Adrenal gland (tissue), 12 donors: ENCODE data around the gene KLF13. TPM values are rescaled to one million over a fixed set of nuclear protein-coding genes. Genes with fewer than 3 reads are reported as not detected.

Source experiments
- DNase-seq, 7 donors: peaks; one replicate each; pipeline ENCODE4 v3.0.0-alpha.2; 2019 to 2020
- H3K27ac ChIP-seq, 5 donors: fragments of 200-600 bp; sonication (generic) in 4 of 5; 1 replicate in 3 of 5; 2 replicates in 2 of 5; pipeline versions ENCODE4 v1.5.1 to v1.8.0; 2016 to 2020; ENCODE audit warnings: mild to moderate bottlenecking in 1 of 5
- H3K27me3 ChIP-seq: fragments of 200-600 bp; 2 replicates; pipeline ENCODE4 v1.8.0; 2021
- H3K36me3 ChIP-seq, 2 donors: fragments of 200-600 bp; replicated peaks in 1 of 2; 1 replicate in 1 of 2; 2 replicates in 1 of 2; pipeline versions ENCODE4 v1.5.1 to v1.8.0; 2018 to 2022
- H3K4me1 ChIP-seq, 2 donors: fragments of 200-600 bp; replicated peaks in 1 of 2; 1 replicate in 1 of 2; 2 replicates in 1 of 2; pipeline versions ENCODE4 v1.5.1 to v1.8.0; 2018 to 2021
- H3K4me3 ChIP-seq, 4 donors: fragments of 200-600 bp; sonication (generic) in 3 of 4; one replicate each; pipeline ENCODE4 v1.5.1; 2016 to 2018
- H3K9me3 ChIP-seq, 3 donors: fragments of 200-600 bp; sonication (generic) in 1 of 3; replicated peaks in 1 of 3; 1 replicate in 2 of 3; 2 replicates in 1 of 3; pipeline versions ENCODE4 v1.5.1 to v1.8.0; 2016 to 2021
- CTCF ChIP-seq, 6 experiments: fragments of 450-650 bp in 4 of 6; fragments of 200-600 bp in 2 of 6; sonication (generic) in 1 of 6; IDR thresholded peaks; 1 replicate in 5 of 6; 2 replicates in 1 of 6; pipeline versions ENCODE4 v1.5.1 to v1.8.0; 2016 to 2021; ENCODE audit warnings: antibody characterized with exemption in 6 of 6, mild to moderate bottlenecking in 2 of 6, moderate library complexity in 1 of 6
- POLR2A ChIP-seq, 2 donors: fragments of 450-650 bp; IDR thresholded peaks; one replicate each; pipeline ENCODE4 v1.6.1; 2017; ENCODE audit warnings: antibody characterized with exemption in 2 of 2, mild to moderate bottlenecking in 2 of 2, moderate library complexity in 1 of 2
- WGBS, 4 donors: extraction: QIAGEN DNeasy Blood & Tissue Kit in 2 of 4; methylation state at CpG; one replicate each; pipeline versions ENCODE4 v1.1.5 to v1.1.7; 2013 to 2017; 5-methylcytosine and 5-hydroxymethylcytosine counted together
- intact Hi-C, 2 donors: fragments of 100-400 bp; cut with DNase I; formaldehyde crosslinking; loops; one replicate each; pipeline versions ENCODE4 v1.14.1 to v1.15.0; 2022 to 2023
- polyA plus RNA-seq, 3 donors: library from polyadenylated mRNA; stranded (reverse); fragments of 200-250 nt in 2 of 3; fragments of 350-450 nt in 1 of 3; fragmentation: Illumina TruSeq in 1 of 3; extraction: RNeasy Lipid Tissue Mini Kit (QIAGEN cat#74804) in 1 of 3; gene quantifications; one replicate each; pipeline ENCODE4 v1.2.3, GENCODE V29; 2013 to 2014
- total RNA-seq, 9 donors: library from RNA; depleted of rRNA in 4 of 9; stranded (reverse); fragments of >200 nt in 4 of 9; fragments of 120-200 nt in 1 of 9; fragmentation: NEBNext Ultra II Directional in 1 of 9; extraction: Animal tissue kit (Norgen Biotek cat#: 25700) in 1 of 9; gene quantifications; one replicate each; pipeline versions ENCODE4 v1.1.0 to v1.2.4, GENCODE V29; 2013 to 2023
- donor health status: healthy with polysubstance abuse.
- donor health status: Bipolar disorder and iron deficiency.
- donor health status: DM: yes; HTN: yes; CAD: no.
- donor health status: DM: no; HTN: no; CAD: no.
- donor health status: DM: no; HTN: no; CAD: no.
- donor health status: DM: yes; HTN: yes; CAD: no.

KLF13 gene
- total and polyA plus RNA-seq, 12 donors, result 8.4 to 65.9 (median 31.9) TPM

GRCh38 chr15:31364301-31365031 is 37.8 kb downstream of the KLF13 start:
- intact Hi-C loops, result loop anchor here (10.0 kb wide), 2 partner anchors 70 to 120 kb away; no protein-coding TSS in a partner anchor
- no peak overlapping the region for H3K4me3 ChIP-seq
- no peaks in the 10 kb centered on the region for H3K36me3 ChIP-seq
- H3K27ac ChIP-seq, result peak overlapping the region in 4 of 5 donors; percentile 67 to 95 (median 88)
- DNase-seq, result peak in 1 of 7 donors; percentile 80
- H3K27me3 ChIP-seq, result no peaks in the 10 kb centered on the region
- WGBS, 4 donors, result 73 to 87% (median 80%) methylated on average over 7 to 10 of the region's 10 CpGs
- TF ChIP-seq POLR2A (IDR thresholded peaks at IDR 0.05), result no peak
- TF ChIP-seq CTCF (IDR thresholded peaks at IDR 0.05), result no peak
- peaks cover 32 to 93% of the 10 kb centered on the region in 2 donors for H3K4me1 ChIP-seq
- H3K9me3 ChIP-seq, result no peaks in the 10 kb centered on the region

- H3K4me3 ChIP-seq, result no peak overlapping the region
- peak overlapping the region; percentile 67 to 95 (median 86) for H3K27ac ChIP-seq
- DNase-seq, result no peak
- H3K4me1 ChIP-seq, result peaks cover 29 to 87% of the 10 kb centered on the region in 2 donors
- intact Hi-C loops, result loop anchor here (10.0 kb wide), 2 partner anchors 70 to 120 kb away; no protein-coding TSS in a partner anchor
- no peaks in the 10 kb centered on the region for H3K36me3 ChIP-seq
- no peaks in the 10 kb centered on the region for H3K9me3 ChIP-seq
- WGBS, 4 donors, result 70 to 82% (median 74%) methylated on average over 3 to 10 of the region's 10 CpGs
- TF ChIP-seq CTCF (IDR thresholded peaks at IDR 0.05) (no peak), POLR2A (IDR thresholded peaks at IDR 0.05) (no peak)
- H3K27me3 ChIP-seq, result no peaks in the 10 kb centered on the region
Observed at GRCh38 chr15:31365032-31365654, 38.5 kb downstream of the KLF13 start.

DNA sequence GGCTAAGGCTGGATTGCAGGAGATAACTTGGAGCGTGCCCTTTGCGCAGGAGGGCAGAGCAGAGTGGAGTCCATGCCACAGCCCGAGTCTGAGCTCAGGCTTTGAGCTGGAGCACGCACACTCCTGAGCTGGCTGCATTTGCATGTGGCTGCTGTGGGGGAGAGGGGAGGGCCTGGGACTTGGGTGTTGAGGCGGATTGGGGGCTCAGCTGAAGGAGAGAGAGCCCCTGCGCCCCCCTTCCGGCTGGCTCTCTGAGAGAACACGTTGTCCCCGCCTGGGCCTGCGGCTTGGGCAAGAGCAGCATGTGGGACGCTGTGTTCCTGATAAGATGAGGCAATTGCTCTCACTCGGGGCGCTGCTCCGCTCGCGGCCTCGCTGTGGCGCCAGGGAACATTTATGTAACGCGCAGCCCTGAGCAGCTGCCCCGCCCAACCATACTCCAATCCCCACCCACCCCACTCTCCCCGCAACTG is 39.1 kb downstream of the KLF13 start:
- TF ChIP-seq CTCF (IDR thresholded peaks at IDR 0.05) (peak in 4 of 6 experiments; percentile 4 to 54 (median 34)), POLR2A (IDR thresholded peaks at IDR 0.05) (peak; percentile 40 to 47)
- intact Hi-C loops, result loop anchor here (10.0 kb wide), 2 partner anchors 69 to 119 kb away; no protein-coding TSS in a partner anchor
- H3K9me3 ChIP-seq, result no peaks in the 10 kb centered on the region
- peak overlapping the region in 4 of 5 donors; percentile 69 to 95 (median 88) for H3K27ac ChIP-seq
- no peaks in the 10 kb centered on the region for H3K27me3 ChIP-seq
- WGBS, 4 donors, result 13 to 40% (median 19%) methylated on average over 2 to 22 of the region's 22 CpGs
- H3K4me3 ChIP-seq, result peak overlapping the region in 1 of 4 donors; percentile 18
- peaks cover 29 to 81% of the 10 kb centered on the region in 2 donors for H3K4me1 ChIP-seq
- H3K36me3 ChIP-seq, result no peaks in the 10 kb centered on the region
- peak; percentile 87 to 98 (median 94) for DNase-seq

- H3K27me3 ChIP-seq, result no peaks in the 10 kb centered on the region
- peak overlapping the region in 1 of 4 donors; percentile 18 for H3K4me3 ChIP-seq
- no peaks in the 10 kb centered on the region for H3K9me3 ChIP-seq
- peaks cover 29 to 75% of the 10 kb centered on the region in 2 donors for H3K4me1 ChIP-seq
- intact Hi-C loops, result loop anchor here (10.0 kb wide), 2 partner anchors 69 to 119 kb away; no protein-coding TSS in a partner anchor
- WGBS, 4 donors, result 34 to 60% (median 55%) methylated on average over 3 to 7 of the region's 7 CpGs
- peak in 4 of 7 donors; percentile 30 to 85 (median 36) for DNase-seq
- TF ChIP-seq CTCF (IDR thresholded peaks at IDR 0.05), result no peak
- TF ChIP-seq POLR2A (IDR thresholded peaks at IDR 0.05), result no peak
- peak overlapping the region; percentile 18 to 95 (median 86) for H3K27ac ChIP-seq
- H3K36me3 ChIP-seq, result no peaks in the 10 kb centered on the region
Observed at GRCh38 chr15:31366169-31366734, 39.6 kb downstream of the KLF13 start.
